A673 (cell line): Measurements from ENCODE around the gene EWSR1.

Source experiments
- CTCF ChIP-seq: fragments of 300-800, 200-600 bp; sonication (generic); conservative IDR thresholded peaks from 2 replicates; pipeline ENCODE4 v1.5.1; 2017; ENCODE audit warnings: low read depth, mild to moderate bottlenecking, antibody characterized with exemption, low read length, moderate library complexity, mixed read lengths
- EZH2 ChIP-seq: fragments of 200-600 bp; sonication (generic); IDR thresholded peaks from 2 replicates; pipeline ENCODE4 v1.6.1; 2017; ENCODE audit warnings: borderline replicate concordance, low read depth, mild to moderate bottlenecking, mixed read lengths, antibody characterized with exemption, low read length; ENCODE audit not compliant: poor library complexity, severe bottlenecking

- TF ChIP-seq CTCF (peak; percentile 49), EZH2 (no peak)
These were observed 52.5 kb downstream of the EWSR1 start for GRCh38 chr22:29320546-29320945.
